GM19035 (cell line): ENCODE measurements around the gene ZRANB1.

Experiments used
- ATAC-seq: cut with Tn5 transposase; IDR thresholded peaks from one replicate; pipeline ENCODE4 v1.9.1; 2021; ENCODE audit not compliant: unreplicated experiment

The ZRANB1 gene

GRCh38 chr10:125033146-125033924 lies 91.4 kb downstream of the ZRANB1 start:
- ATAC-seq: no peak

GRCh38 chr10:125034675-125035074 lies 92.8 kb downstream of the ZRANB1 start:
- ATAC-seq: no peak

- no peak for ATAC-seq
Measured at GRCh38 chr10:125035136-125035535, 93.2 kb downstream of the ZRANB1 start.

GRCh38 chr10:125035588-125036295 lies 93.8 kb downstream of the ZRANB1 start:
- no peak for ATAC-seq

GRCh38 chr10:125037145-125037877 lies 95.4 kb downstream of the ZRANB1 start:
- no peak for ATAC-seq
